ENCODE results near the gene B4GALT5. TPM values are rescaled to one million over a fixed set of nuclear protein-coding genes. Genes with fewer than 3 reads are reported as not detected.
"Not testable (repeated sequence)": the region's sequence is repeated elsewhere in the genome, so short reads cannot be mapped to it uniquely, and the experiment has no call there.

B4GALT5 gene
- total RNA-seq, 3 donors from 2014 or later = 52.4 to 65.1 (median 60.2) TPM

DNA sequence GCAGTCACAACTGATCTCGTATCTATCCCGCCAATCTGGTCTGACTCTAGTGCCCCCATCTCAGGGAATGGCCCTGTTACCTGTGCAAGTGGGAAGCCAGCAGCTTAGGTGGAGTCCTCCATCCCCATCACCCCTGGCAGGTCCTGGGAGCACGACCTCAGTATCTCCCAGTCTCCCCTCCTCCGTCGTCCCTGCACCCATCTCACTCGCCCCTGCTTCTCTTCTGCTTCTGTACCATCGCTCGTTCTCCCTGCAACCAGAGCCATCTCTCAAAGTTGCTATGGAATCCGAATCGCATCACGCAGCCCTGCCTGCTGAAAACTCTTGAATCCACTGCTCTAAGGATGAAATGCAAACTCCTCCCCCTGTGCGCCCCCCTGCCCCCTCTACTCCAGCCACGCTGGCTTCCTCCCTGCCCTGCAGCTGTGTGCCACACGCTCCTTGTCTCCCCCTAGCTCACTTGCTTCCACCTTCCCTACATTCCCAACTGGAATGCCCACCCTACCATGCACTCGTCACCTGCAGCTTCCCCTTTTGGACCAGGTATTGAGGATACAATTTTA is 81.7 kb downstream of the B4GALT5 start:
- intact Hi-C loops (cut with DNase I, micrococcal nuclease) = loop anchor here in 1 of 2 donors (10.0 kb wide), 1 partner anchor 83 kb away; the partner anchor contains the start of gene B4GALT5
- ATAC-seq = no peak
- no peak for DNase-seq
- H3K4me1 ChIP-seq (ENCODE audit: low read depth) = peaks cover 21% of the 10 kb centered on the region
- no peaks in the 10 kb centered on the region for H3K9me3 ChIP-seq
- H3K4me3 ChIP-seq = no peak overlapping the region
- no peaks in the 10 kb centered on the region for H3K36me3 ChIP-seq (ENCODE audit: low read depth)
- TF ChIP-seq, protein P1, sequence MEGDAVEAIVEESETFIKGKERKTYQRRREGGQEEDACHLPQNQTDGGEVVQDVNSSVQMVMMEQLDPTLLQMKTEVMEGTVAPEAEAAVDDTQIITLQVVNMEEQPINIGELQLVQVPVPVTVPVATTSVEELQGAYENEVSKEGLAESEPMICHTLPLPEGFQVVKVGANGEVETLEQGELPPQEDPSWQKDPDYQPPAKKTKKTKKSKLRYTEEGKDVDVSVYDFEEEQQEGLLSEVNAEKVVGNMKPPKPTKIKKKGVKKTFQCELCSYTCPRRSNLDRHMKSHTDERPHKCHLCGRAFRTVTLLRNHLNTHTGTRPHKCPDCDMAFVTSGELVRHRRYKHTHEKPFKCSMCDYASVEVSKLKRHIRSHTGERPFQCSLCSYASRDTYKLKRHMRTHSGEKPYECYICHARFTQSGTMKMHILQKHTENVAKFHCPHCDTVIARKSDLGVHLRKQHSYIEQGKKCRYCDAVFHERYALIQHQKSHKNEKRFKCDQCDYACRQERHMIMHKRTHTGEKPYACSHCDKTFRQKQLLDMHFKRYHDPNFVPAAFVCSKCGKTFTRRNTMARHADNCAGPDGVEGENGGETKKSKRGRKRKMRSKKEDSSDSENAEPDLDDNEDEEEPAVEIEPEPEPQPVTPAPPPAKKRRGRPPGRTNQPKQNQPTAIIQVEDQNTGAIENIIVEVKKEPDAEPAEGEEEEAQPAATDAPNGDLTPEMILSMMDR (IDR thresholded peaks at IDR 0.05) = no peak

DNA sequence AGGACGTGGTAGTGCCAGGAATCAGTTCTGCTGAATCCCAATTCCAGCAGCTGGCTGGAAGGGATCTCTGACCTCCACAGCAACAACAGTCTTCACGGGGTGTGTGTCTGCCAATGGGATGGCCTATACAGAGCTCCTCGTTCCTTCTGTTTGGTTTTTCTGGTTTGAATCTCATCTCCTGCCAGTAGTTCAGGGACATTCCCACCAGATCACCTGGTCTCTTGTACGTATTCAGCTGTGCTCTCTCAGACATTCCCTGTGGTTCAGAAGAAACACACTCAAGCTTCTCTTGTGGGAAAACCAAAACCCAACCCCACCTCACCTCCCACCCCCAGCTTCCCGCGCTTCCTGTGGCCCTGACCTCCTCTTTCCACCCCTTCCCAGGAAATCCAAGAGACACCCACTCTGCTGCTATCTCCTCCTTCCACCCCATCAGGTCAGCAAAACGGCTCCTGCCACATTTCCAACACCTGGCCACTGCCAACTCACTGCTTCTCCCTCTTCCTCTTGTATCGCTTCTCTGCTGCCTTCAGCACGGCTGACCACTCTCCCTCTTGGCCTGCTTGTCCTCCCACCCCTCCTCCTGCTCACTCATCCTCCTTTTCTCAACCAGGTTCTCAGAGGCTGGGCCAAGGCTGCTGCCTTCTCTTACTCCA is 82.5 kb downstream of the B4GALT5 start:
- Histone ChIP-seq H3K36me3 (ENCODE audit: low read depth) (no peaks in the 10 kb centered on the region), H3K4me1 (ENCODE audit: low read depth) (peaks cover 19% of the 10 kb centered on the region), H3K9me3 (no peaks in the 10 kb centered on the region), H3K4me3 (no peak overlapping the region)
- TF ChIP-seq, protein P1 (IDR thresholded peaks at IDR 0.05) = no peak
- intact Hi-C loops (cut with DNase I, micrococcal nuclease) = loop anchor here in 1 of 2 donors (10.0 kb wide), 1 partner anchor 84 kb away; the partner anchor contains the start of gene B4GALT5
- ATAC-seq (peak; percentile 44), DNase-seq (no peak)

DNA sequence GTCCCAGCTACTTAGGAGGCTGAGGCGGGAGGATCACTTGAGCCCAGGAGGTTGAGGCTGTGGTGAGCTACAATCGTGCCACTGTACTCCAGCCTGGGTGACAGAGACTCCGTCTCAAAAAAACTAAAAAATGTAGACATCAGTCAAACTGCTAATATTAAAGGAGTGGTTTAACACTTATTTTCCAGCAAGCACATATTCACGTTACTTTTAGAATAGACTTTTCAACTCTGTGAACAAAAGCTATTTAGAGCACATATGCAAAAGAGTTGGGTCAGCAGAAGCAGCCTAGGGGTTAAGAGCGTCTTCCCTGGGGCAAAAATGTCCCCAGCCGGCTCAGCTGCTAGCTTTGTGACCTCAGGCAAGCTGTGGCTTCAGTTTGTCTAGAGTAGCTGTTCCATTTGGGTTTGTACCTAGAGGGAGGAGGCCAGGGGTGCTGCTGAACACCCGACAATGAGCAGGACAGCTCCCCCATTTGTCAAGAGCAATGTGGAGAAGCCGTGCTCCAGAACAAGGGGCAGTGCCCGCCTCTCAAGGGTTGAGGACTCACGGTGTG is 83.2 kb downstream of the B4GALT5 start:
- DNase-seq = no peak
- no peaks in the 10 kb centered on the region for H3K36me3 ChIP-seq (ENCODE audit: low read depth)
- TF ChIP-seq, protein P1 (IDR thresholded peaks at IDR 0.05) = no peak
- H3K4me1 ChIP-seq (ENCODE audit: low read depth) = peaks cover 13% of the 10 kb centered on the region
- no peak overlapping the region for H3K4me3 ChIP-seq
- peak; percentile 3 for ATAC-seq
- intact Hi-C loops (cut with DNase I, micrococcal nuclease) = loop anchor here in 1 of 2 donors (10.0 kb wide), 1 partner anchor 84 kb away; the partner anchor contains the start of gene B4GALT5
- H3K9me3 ChIP-seq = no peaks in the 10 kb centered on the region

DNA sequence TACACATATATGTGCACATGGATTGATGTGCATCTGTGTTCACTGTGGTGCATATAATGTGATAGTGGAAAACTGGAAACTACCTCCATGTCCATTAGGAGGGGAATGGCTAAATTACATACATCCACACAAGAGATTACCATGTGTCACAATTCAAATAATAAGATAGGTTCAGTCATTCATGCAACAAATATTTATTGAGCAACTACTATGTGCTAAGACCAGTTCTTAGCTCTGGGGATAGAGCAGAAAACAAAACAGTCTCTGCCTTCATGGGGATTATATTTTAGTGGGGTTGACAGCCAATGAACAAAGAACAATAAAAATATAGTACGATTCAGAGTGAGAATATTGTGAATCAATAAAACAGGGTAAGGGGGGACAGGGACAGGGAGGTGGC is 84.1 kb downstream of the B4GALT5 start:
- Histone ChIP-seq H3K4me1 (ENCODE audit: low read depth) (peaks cover 5% of the 10 kb centered on the region), H3K9me3 (no peaks in the 10 kb centered on the region), H3K36me3 (ENCODE audit: low read depth) (no peaks in the 10 kb centered on the region), H3K4me3 (no peak overlapping the region)
- no peak for ATAC-seq
- TF ChIP-seq, protein P1 (IDR thresholded peaks at IDR 0.05) = no peak
- intact Hi-C loops (cut with DNase I, micrococcal nuclease) = loop anchor here in 1 of 2 donors (10.0 kb wide), 1 partner anchor 85 kb away; the partner anchor contains the start of gene B4GALT5
- DNase-seq = no peak

DNA sequence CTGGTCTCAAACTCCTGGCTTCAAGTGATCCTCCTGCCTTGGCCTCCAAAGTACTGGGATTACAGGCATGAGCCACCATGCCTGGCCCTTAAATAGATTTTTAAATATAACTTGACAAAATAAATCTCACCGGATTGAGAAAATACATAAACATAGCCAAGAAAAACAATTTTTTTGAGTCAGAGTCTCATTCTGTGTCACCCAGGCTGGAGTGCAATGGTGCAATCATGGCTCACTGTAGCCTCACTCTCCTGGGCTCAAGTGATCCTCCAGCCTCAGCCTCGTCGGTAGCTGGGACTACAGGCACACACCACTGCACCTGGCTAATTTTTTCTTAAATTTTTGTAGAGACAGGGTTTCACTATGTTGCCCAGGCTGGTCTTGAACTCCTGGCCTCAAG is 85.4 kb downstream of the B4GALT5 start:
- H3K9me3 ChIP-seq; DNase-seq; intact Hi-C loops (cut with DNase I, micrococcal nuclease); H3K4me1 ChIP-seq (ENCODE audit: low read depth); H3K36me3 ChIP-seq (ENCODE audit: low read depth); H3K4me3 ChIP-seq; ATAC-seq: not testable (repeated sequence)

DNA sequence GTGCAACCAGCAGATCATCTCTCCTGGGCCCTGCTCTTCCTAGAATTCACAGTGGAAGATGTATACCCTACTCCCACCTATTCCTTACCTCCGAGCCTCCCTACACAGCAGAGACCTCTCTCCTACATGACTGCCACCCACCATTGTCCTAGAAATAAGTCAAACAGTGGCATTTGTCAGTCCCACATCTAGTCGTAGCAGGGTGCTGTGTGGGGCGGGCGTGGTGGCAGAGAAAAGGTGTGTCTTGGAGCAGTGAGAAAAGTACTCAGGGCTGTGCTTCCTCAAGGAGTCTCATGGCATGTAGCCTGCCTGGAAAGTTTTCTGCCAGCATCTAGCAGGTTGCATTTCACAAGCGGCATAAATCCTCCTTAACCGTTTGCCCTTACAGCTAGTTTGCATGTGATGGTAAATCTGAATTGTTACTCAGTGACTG is 86.3 kb downstream of the B4GALT5 start:
- ATAC-seq (peak; percentile 88), DNase-seq (peak in 2 of 3 donors; percentile 63 to 70)
- H3K4me1 ChIP-seq (ENCODE audit: low read depth) = no peaks in the 10 kb centered on the region
- no peak overlapping the region for H3K4me3 ChIP-seq
- TF ChIP-seq, protein P1 (IDR thresholded peaks at IDR 0.05) = no peak
- no peaks in the 10 kb centered on the region for H3K9me3 ChIP-seq
- H3K36me3 ChIP-seq (ENCODE audit: low read depth) = no peaks in the 10 kb centered on the region
- intact Hi-C loops (cut with DNase I, micrococcal nuclease) = no loop called here

DNA sequence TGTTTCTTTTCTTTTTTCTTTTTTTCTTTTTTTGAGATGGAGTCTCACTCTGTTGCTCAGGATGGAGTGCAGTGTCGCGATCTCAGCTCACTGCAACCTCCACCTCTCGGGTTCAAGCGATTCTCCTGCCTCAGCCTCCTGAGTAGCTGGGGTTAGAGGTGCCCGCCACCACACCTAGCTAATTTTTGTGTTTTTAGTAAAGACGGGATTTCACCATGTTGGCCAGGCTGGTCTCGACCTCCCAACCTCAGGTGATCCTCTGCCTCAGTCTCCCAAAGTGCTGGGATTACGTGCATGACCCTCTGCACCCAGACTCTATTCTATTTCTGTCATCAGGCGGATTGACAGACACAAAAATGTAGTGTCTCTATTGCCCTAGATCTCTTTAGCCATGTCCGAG is 88.7 kb downstream of the B4GALT5 start:
- intact Hi-C loops (cut with DNase I, micrococcal nuclease); H3K36me3 ChIP-seq (ENCODE audit: low read depth); H3K4me3 ChIP-seq; H3K9me3 ChIP-seq; DNase-seq; ATAC-seq; H3K4me1 ChIP-seq (ENCODE audit: low read depth): not testable (repeated sequence)

Measured in mucosa of descending colon (tissue), 3 donors.